Stomach (tissue), 4 donors: ENCODE data around the gene RABGAP1.

Experiments
- POLR2AphosphoS5 ChIP-seq, 3 donors: sonication (generic); formaldehyde crosslinking; IDR thresholded peaks; one replicate each; pipeline ENCODE4 v1.6.1; 2016; ENCODE audit warnings: antibody characterized with exemption in 3 of 3
- TF ChIP-seq, protein P1 (sequence below), 7 experiments: fragments of 450-650 bp in 4 of 7; fragments of 200-600 bp in 3 of 7; sonication (generic) in 3 of 7; IDR thresholded peaks; one replicate each; pipeline ENCODE4 v1.5.1; 2016 to 2019; ENCODE audit warnings: antibody characterized with exemption in 7 of 7, control low read depth in 2 of 7, mild to moderate bottlenecking in 1 of 7

DNA sequence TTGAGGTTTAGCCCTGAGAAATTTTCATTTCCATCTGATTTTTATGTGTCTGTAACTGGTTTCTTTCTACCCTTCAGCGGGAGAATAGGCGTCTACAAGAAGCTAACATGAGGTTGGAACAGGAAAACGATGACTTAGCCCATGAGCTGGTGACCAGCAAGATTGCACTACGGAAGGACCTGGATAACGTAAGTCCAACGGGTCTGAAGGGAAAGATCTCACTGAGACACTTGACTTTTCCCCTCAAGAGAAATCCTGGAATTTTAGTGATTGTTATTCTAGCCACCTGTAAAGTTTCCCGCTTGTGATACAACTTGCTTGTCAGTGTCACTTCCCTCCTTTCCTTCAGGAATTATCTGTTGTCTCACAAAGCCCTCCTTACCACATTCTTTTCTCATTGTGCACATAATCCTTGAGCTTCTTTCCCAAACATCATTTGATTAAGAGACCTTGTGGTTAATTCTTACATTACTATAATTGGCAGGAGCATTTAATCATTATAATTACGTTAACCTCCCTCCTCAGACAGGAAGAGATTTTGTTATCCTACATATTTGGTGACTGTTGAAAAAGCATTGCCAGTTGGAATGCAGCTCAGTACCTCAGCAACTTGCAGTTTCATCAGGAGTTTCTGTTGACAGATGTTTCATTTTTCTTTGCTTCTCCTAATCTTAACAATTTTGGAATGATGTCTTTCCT, 149.5 kb downstream of the RABGAP1 start:
- TF ChIP-seq POLR2AphosphoS5 (IDR thresholded peaks at IDR 0.05), result no peak
- TF ChIP-seq, protein P1, sequence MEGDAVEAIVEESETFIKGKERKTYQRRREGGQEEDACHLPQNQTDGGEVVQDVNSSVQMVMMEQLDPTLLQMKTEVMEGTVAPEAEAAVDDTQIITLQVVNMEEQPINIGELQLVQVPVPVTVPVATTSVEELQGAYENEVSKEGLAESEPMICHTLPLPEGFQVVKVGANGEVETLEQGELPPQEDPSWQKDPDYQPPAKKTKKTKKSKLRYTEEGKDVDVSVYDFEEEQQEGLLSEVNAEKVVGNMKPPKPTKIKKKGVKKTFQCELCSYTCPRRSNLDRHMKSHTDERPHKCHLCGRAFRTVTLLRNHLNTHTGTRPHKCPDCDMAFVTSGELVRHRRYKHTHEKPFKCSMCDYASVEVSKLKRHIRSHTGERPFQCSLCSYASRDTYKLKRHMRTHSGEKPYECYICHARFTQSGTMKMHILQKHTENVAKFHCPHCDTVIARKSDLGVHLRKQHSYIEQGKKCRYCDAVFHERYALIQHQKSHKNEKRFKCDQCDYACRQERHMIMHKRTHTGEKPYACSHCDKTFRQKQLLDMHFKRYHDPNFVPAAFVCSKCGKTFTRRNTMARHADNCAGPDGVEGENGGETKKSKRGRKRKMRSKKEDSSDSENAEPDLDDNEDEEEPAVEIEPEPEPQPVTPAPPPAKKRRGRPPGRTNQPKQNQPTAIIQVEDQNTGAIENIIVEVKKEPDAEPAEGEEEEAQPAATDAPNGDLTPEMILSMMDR (IDR thresholded peaks at IDR 0.05), result no peak
